HUES64 (cell line): ENCODE results near the gene ADAM11.

Source experiments
- H3K27ac ChIP-seq: 2 replicates; pipeline ENCODE4 v1.7.0; 2013; ENCODE audit warnings: low read depth, low read length, inconsistent platforms
- H3K27me3 ChIP-seq: 2 replicates; pipeline ENCODE4 v1.6.1; 2013; ENCODE audit warnings: mild to moderate bottlenecking, low read length; ENCODE audit not compliant: insufficient read depth
- H3K36me3 ChIP-seq: 2 replicates; pipeline ENCODE4 v1.6.1; 2013; ENCODE audit warnings: mild to moderate bottlenecking, low read length; ENCODE audit not compliant: insufficient read depth
- H3K4me1 ChIP-seq: 2 replicates; pipeline ENCODE4 v1.6.1; 2013; ENCODE audit warnings: mild to moderate bottlenecking, low read length, moderate library complexity; ENCODE audit not compliant: insufficient read depth
- H3K4me3 ChIP-seq: 2 replicates; pipeline ENCODE4 v1.5.1; 2013; ENCODE audit warnings: mild to moderate bottlenecking, low read length, moderate library complexity
- H3K9ac ChIP-seq: 2 replicates; pipeline ENCODE4 v1.6.1; 2013; ENCODE audit warnings: mild to moderate bottlenecking, low read depth, low read length
- H3K9me3 ChIP-seq: 2 replicates; pipeline ENCODE4 v1.6.1; 2013; ENCODE audit warnings: low read depth, low read length; ENCODE audit not compliant: insufficient read depth
- WGBS: fragments of 150-250, 120-280 bp; methylation state at CpG from one replicate; pipeline ENCODE4 v1.1.7; 2013; ENCODE audit warnings: missing lambda C conversion rate; 5-methylcytosine and 5-hydroxymethylcytosine counted together

The ADAM11 gene

DNA sequence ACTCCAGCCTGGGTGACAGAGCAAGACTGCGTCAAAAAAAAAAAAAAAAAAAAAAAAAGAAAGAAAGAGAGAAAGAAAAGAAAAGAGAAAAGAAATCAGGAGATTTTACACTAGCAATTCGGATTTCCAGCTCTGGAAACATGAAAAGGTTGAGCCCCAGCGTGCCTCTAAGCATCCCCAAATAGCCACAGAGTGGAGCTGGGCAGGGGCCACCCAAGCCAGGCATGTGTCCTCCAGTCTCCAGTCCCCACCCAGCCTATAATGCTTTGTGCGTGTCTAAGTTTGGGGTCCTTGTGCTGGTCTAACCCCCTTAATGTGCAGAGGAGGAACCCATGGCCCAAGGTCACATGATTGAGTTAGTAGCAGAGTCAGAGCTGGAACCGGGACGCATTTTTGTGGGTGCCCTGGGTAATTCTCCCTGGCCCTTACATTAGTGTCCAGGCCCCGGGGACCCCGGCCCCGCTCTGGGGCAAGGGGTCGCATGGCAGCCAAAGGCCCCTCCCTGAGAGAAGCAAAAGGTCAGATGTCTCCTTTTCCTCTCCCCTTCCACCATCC is 19.9 kb downstream of the ADAM11 start:
- Histone ChIP-seq H3K27me3 (peaks cover 18% of the 10 kb centered on the region), H3K4me3 (peak overlapping the region; percentile 53), H3K4me1 (peaks cover 16% of the 10 kb centered on the region), H3K9me3 (no peaks in the 10 kb centered on the region), H3K27ac (no peak overlapping the region), H3K36me3 (no peaks in the 10 kb centered on the region), H3K9ac (no peak overlapping the region)
- 55% methylated on average over 10 of the region's 10 CpGs for WGBS

DNA sequence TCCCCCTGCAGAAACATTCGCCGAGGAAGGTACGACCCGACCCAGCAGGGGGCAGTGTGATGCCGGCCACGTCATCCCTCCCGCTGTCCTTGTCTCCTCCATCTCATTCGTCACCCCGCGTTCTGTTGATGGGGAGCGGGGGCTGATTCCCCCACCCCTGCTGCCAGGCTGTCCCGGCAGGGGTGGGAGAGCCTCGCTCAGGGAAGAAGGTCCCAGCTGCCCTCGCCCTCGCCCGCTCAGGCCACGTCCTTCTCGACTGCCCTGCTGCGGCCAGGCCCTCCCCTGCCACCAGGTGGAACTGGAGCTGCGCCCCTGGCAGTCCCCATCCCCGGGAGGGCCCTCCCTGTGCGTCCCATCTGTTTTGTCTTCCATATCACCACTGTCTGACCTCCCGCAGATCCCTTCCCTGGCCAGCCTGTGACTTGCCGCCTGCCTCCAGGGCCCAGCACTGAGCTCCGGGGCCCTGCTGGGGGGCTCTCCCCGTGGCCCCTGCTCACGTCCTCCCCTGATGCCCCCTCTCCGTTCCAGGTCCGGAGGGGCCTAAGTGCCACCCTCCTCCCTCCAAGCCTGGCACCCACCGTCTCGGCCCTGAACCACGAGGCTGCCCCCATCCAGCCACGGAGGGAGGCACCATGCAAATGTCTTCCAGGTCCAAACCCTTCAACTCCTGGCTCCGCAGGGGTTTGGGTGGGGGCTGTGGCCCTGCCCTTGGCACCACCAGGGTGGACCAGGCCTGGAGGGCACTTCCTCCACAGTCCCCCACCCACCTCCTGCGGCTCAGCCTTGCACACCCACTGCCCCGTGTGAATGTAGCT is 20.6 kb downstream of the ADAM11 start:
- H3K9me3 ChIP-seq, result no peaks in the 10 kb centered on the region
- H3K27me3 ChIP-seq, result peaks cover 18% of the 10 kb centered on the region
- peak overlapping the region; percentile 53 for H3K4me3 ChIP-seq
- 25% methylated on average over 36 of the region's 36 CpGs for WGBS
- H3K27ac ChIP-seq, result no peak overlapping the region
- 0 out of 2 replicates have a peak overlapping the region, but pooled peaks have one; percentile 27 for H3K9ac ChIP-seq
- peaks cover 16% of the 10 kb centered on the region for H3K4me1 ChIP-seq
- H3K36me3 ChIP-seq, result no peaks in the 10 kb centered on the region

GRCh38 chr17:44780161-44780560 is 21.4 kb downstream of the ADAM11 start:
- Histone ChIP-seq H3K4me1 (peaks cover 16% of the 10 kb centered on the region), H3K9me3 (no peaks in the 10 kb centered on the region), H3K27ac (no peak overlapping the region), H3K27me3 (peaks cover 18% of the 10 kb centered on the region), H3K36me3 (no peaks in the 10 kb centered on the region), H3K9ac (no peak overlapping the region), H3K4me3 (no peak overlapping the region)
- WGBS, result 94% methylated on average over 11 of the region's 12 CpGs

DNA sequence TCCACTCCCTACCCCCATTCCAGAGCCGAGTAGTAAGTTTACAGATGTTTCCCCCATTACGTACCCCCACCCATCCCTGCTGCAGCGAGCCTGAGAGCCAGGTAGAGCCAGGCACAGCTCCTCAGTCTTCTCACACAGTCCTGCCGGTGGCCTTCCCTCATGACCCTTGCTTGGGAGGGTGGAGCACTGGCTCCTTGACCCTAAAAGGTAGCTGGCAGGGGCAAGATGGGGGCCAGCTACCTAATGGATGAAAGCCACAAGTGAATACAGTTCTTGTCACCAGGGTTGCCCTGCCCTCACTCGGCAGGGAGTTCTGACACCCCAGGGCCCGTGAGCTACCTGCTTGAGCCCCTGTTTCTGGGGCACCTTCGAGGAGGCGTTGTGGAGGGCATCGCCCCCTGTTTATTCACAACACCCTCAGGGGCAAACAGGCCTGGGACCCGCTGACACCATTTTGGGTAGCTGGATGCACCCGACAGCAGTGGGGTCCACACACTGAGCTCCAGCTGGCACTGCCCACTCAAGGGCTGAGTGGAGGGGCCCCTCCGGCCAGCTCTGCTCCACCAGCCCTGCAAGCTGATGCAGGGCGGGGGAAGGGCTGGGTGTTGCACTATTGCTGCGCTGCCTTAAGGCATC is 22.2 kb downstream of the ADAM11 start:
- Histone ChIP-seq H3K4me1 (peaks cover 16% of the 10 kb centered on the region), H3K27ac (no peak overlapping the region), H3K4me3 (no peak overlapping the region), H3K9me3 (no peaks in the 10 kb centered on the region), H3K27me3 (peaks cover 17% of the 10 kb centered on the region), H3K36me3 (no peaks in the 10 kb centered on the region), H3K9ac (no peak overlapping the region)
- whole genome bisulfite sequencing, result 94% methylated on average over 14 of the region's 14 CpGs

DNA sequence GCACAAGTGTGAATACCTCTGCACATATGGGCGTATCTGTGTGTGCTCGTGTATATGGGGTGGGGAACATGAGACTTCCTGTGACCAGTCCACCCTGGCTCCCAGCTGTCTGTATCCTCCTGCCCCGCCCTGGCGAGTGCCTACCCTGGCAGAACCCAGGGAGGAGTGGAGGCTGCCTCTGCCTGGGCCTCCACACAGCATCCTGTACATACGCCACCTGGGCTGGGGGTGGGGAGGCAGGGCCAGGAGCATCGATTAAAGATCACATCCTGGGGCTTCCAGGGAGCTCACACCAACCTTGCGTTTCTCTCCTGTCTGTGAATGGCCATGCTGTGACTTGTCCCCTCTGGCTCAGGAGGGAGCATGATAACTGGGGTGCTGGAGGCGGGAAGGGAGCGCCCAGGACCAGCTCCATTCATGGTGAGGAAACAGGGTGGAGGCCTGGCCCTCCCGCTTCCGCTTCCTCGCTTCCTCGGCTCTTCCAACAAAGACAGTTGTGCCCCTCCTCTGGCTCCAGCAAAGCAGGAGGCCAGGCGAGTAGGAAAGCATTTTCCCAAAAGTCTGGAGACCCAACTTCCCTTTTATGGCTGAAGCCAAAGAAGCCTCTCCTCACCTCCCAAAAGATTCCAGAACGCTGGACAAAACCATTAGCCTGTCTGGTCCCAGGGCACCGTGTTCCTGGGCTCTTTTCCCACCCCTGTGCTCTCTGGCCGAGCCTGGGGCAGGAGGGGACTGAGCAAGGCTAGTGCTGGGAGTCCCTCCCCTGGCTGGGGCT is 22.9 kb downstream of the ADAM11 start:
- H3K27ac ChIP-seq, result peak overlapping the region; percentile 34
- no peaks in the 10 kb centered on the region for H3K36me3 ChIP-seq
- 61% methylated on average over 17 of the region's 17 CpGs for WGBS
- peak overlapping the region; percentile 48 for H3K9ac ChIP-seq
- no peak overlapping the region for H3K4me3 ChIP-seq
- peaks cover 10% of the 10 kb centered on the region for H3K27me3 ChIP-seq
- no peaks in the 10 kb centered on the region for H3K9me3 ChIP-seq
- peaks cover 16% of the 10 kb centered on the region for H3K4me1 ChIP-seq

- peak overlapping the region; percentile 34 for H3K27ac ChIP-seq
- H3K4me1 ChIP-seq, result peaks cover 16% of the 10 kb centered on the region
- H3K27me3 ChIP-seq, result peaks cover 3% of the 10 kb centered on the region
- H3K9ac ChIP-seq, result peak overlapping the region; percentile 48
- H3K4me3 ChIP-seq, result no peak overlapping the region
- H3K9me3 ChIP-seq, result no peaks in the 10 kb centered on the region
- 44% methylated on average over 11 of the region's 11 CpGs for WGBS
- H3K36me3 ChIP-seq, result no peaks in the 10 kb centered on the region
Observed at GRCh38 chr17:44782326-44782850, 23.6 kb downstream of the ADAM11 start.

DNA sequence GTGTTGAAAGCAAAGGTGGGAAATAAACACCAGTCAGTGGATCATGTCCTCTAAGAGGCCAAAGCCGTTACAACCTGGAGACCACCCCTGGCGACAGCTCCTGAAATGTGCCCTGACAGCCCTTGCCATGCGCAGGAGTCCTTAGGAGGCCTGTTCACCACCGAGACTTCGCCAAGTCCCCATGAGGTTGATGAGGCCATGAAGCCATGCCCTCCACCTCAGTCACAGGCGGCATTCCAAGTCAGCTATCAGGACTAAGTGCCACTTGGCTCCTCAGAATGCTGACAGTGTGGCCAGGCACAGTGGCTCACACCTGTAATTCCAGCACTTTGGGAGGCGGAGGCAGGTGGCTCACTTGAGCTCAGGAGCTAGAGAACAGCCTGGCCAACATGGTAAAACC is 27.1 kb downstream of the ADAM11 start:
- Histone ChIP-seq H3K9ac (no peak overlapping the region), H3K4me1 (peaks cover 16% of the 10 kb centered on the region), H3K27me3 (no peaks in the 10 kb centered on the region), H3K36me3 (no peaks in the 10 kb centered on the region), H3K27ac (no peak overlapping the region), H3K4me3 (no peak overlapping the region), H3K9me3 (no peaks in the 10 kb centered on the region)
- WGBS, result 94% methylated on average over 7 of the region's 7 CpGs

- 91% methylated on average over 16 of the region's 16 CpGs for WGBS
- no peak overlapping the region for H3K27ac ChIP-seq
- no peaks in the 10 kb centered on the region for H3K9me3 ChIP-seq
- H3K36me3 ChIP-seq, result no peaks in the 10 kb centered on the region
- H3K4me1 ChIP-seq, result peaks cover 12% of the 10 kb centered on the region
- H3K27me3 ChIP-seq, result no peaks in the 10 kb centered on the region
- H3K4me3 ChIP-seq, result no peak overlapping the region
- no peak overlapping the region for H3K9ac ChIP-seq
Observed at GRCh38 chr17:44786551-44787081, 27.8 kb downstream of the ADAM11 start.

DNA sequence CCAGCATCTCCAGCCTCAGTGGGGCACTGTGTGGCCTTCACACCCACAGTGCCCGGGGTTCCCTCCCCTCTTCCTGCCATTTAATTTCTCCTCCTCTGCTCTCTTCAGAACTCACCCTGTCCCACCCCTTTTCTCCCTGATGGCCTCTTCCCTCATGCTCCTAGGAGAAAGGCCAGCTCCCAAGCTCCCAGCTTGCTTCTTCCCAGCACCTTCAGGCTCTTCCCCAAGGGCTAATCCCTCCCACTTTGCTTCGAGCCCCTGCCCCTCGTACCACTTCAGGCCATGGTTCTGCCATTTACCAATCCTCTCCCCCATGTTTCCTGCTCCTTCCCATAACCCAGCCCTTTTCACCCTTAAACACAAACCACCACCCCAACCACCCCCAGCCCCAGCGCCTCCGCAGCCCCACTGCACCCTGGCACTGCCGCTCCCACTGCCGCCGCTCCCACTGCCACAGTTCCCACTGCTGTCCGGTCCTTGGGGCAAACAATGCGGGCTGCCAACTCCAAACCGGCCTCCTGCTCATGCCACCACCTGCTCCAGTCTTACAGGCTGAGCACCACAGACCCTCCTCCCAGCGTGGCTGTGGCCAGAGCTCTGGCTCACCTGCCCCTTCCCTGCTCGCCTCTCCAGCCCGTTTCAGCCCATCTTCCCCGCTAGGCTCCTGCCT is 28.6 kb downstream of the ADAM11 start:
- Histone ChIP-seq H3K36me3 (no peaks in the 10 kb centered on the region), H3K4me3 (no peak overlapping the region), H3K27me3 (no peaks in the 10 kb centered on the region), H3K4me1 (peaks cover 4% of the 10 kb centered on the region), H3K27ac (no peak overlapping the region), H3K9me3 (no peaks in the 10 kb centered on the region), H3K9ac (no peak overlapping the region)
- WGBS, result 87% methylated on average over 15 of the region's 15 CpGs

GRCh38 chr17:44788139-44788538 is 29.4 kb downstream of the ADAM11 start:
- Histone ChIP-seq H3K4me3 (no peak overlapping the region), H3K27ac (no peak overlapping the region), H3K9ac (no peak overlapping the region), H3K4me1 (no peaks in the 10 kb centered on the region), H3K27me3 (no peaks in the 10 kb centered on the region), H3K36me3 (no peaks in the 10 kb centered on the region), H3K9me3 (no peaks in the 10 kb centered on the region)
- 87% methylated on average over 6 of the region's 7 CpGs for WGBS
